Bronchial epithelial cell (primary cell): ENCODE results near the gene SEC14L1. TPM values are rescaled to one million over a fixed set of nuclear protein-coding genes. Genes with fewer than 3 reads are reported as not detected.

ENCODE experiments used
- DNase-seq: peaks from one replicate; pipeline ENCODE4 v3.0.0-alpha.2; 2010; ENCODE audit warnings: low read depth
- FAIRE-seq: peaks from 2 replicates; lab custom pipeline; 2011; peaks lifted over from hg19 to GRCh38; lab: Jason Lieb, UNC
- H3K27me3 ChIP-seq: 2 replicates; pipeline ENCODE4 v1.5.1; 2011; ENCODE audit warnings: low read length; ENCODE audit not compliant: control insufficient read depth, insufficient read depth
- H3K36me3 ChIP-seq: 2 replicates; pipeline ENCODE4 v1.5.1; 2011; ENCODE audit warnings: low read length; ENCODE audit not compliant: control insufficient read depth, insufficient read depth
- H3K4me3 ChIP-seq: 2 replicates; pipeline ENCODE4 v1.5.1; 2011; ENCODE audit warnings: mild to moderate bottlenecking, low read depth, low read length, control low read depth
- CTCF ChIP-seq: IDR thresholded peaks from 2 replicates; pipeline ENCODE4 v1.5.1; 2011; ENCODE audit warnings: mild to moderate bottlenecking, moderate library complexity, low read length, control low read depth, inconsistent platforms; ENCODE audit not compliant: insufficient read depth, severe bottlenecking
- total RNA-seq: library from RNA; depleted of rRNA; stranded (reverse); fragments of >200 nt; gene quantifications from 2 replicates; pipeline ENCODE4 v1.2.1, GENCODE V29; 2014

SEC14L1 gene
- total RNA-seq, 1 donor from 2014 or later, result 21.6 TPM

- Histone ChIP-seq H3K4me3 (no peak overlapping the region), H3K36me3 (no peaks in the 10 kb centered on the region), H3K27me3 (no peaks in the 10 kb centered on the region)
- FAIRE-seq (no peak), DNase-seq (no peak)
- TF ChIP-seq CTCF, result no peak
These were observed 25.3 kb upstream of the SEC14L1 start for GRCh38 chr17:77115510-77115909.

GRCh38 chr17:77115947-77116346 is 24.8 kb upstream of the SEC14L1 start:
- no peak for TF ChIP-seq CTCF
- FAIRE-seq (no peak), DNase-seq (no peak)
- Histone ChIP-seq H3K27me3 (no peaks in the 10 kb centered on the region), H3K36me3 (no peaks in the 10 kb centered on the region), H3K4me3 (no peak overlapping the region)

GRCh38 chr17:77116371-77116860 is 24.4 kb upstream of the SEC14L1 start:
- no peak for TF ChIP-seq CTCF
- H3K36me3 ChIP-seq, result no peaks in the 10 kb centered on the region
- H3K27me3 ChIP-seq, result no peaks in the 10 kb centered on the region
- FAIRE-seq (no peak), DNase-seq (no peak)
- H3K4me3 ChIP-seq, result no peak overlapping the region

GRCh38 chr17:77117415-77117814 is 23.4 kb upstream of the SEC14L1 start:
- DNase-seq, result no peak

GRCh38 chr17:77118251-77118928 is 22.4 kb upstream of the SEC14L1 start:
- Histone ChIP-seq H3K4me3 (no peak overlapping the region), H3K36me3 (no peaks in the 10 kb centered on the region), H3K27me3 (no peaks in the 10 kb centered on the region)
- DNase-seq, result no peak
- no peak for FAIRE-seq
- no peak for TF ChIP-seq CTCF

More at GRCh38 chr17:77117415-77117814, 23.4 kb upstream of the SEC14L1 start:
- no peak for FAIRE-seq
- Histone ChIP-seq H3K36me3 (no peaks in the 10 kb centered on the region), H3K4me3 (no peak overlapping the region), H3K27me3 (no peaks in the 10 kb centered on the region)
- TF ChIP-seq CTCF, result no peak
